ENCODE results near the gene SERPINB13. TPM values are rescaled to one million over a fixed set of nuclear protein-coding genes. Genes with fewer than 3 reads are reported as not detected.
"Not testable (repeated sequence)": the region's sequence is repeated elsewhere in the genome, so short reads cannot be mapped to it uniquely, and the experiment has no call there.

The SERPINB13 gene
- total RNA-seq, 2 experiments from 2014 or later, result not detected

- POLR2A ChIA-PET; H3K9me3 Mint-ChIP-seq; H3K27me3 Mint-ChIP-seq; H3K4me1 Mint-ChIP-seq; H3K36me3 Mint-ChIP-seq (ENCODE audit: low read depth); H3K27ac Mint-ChIP-seq; DNase-seq; H3K4me3 Mint-ChIP-seq; CTCF ChIA-PET: not testable (repeated sequence)
Measured at GRCh38 chr18:63641157-63641680, 54.1 kb downstream of the SERPINB13 start.

GRCh38 chr18:63642668-63643356, 55.7 kb downstream of the SERPINB13 start:
- DNase-seq; H3K4me3 Mint-ChIP-seq; CTCF ChIA-PET; H3K9me3 Mint-ChIP-seq; H3K36me3 Mint-ChIP-seq (ENCODE audit: low read depth); H3K27ac Mint-ChIP-seq; H3K4me1 Mint-ChIP-seq; H3K27me3 Mint-ChIP-seq; POLR2A ChIA-PET: not testable (repeated sequence)

GRCh38 chr18:63644142-63644541, 57.0 kb downstream of the SERPINB13 start, which contains the start of gene SERPINB4:
Gene SERPINB4, minus strand, starts transcription at chr18:63644256. Its CDS starts 679 bp downstream, at chr18:63643577.
- H3K4me1 Mint-ChIP-seq, H3K27me3 Mint-ChIP-seq: not testable (repeated sequence)

GRCh38 chr18:63644694-63645093, 57.6 kb downstream of the SERPINB13 start:
- H3K4me3 Mint-ChIP-seq; POLR2A ChIA-PET; H3K36me3 Mint-ChIP-seq (ENCODE audit: low read depth); CTCF ChIA-PET; H3K9me3 Mint-ChIP-seq; DNase-seq; H3K4me1 Mint-ChIP-seq; H3K27me3 Mint-ChIP-seq; H3K27ac Mint-ChIP-seq: not testable (repeated sequence)

More at GRCh38 chr18:63644142-63644541, 57.0 kb downstream of the SERPINB13 start, which contains the start of gene SERPINB4:
- H3K36me3 Mint-ChIP-seq (ENCODE audit: low read depth); CTCF ChIA-PET; POLR2A ChIA-PET; DNase-seq; H3K27ac Mint-ChIP-seq; H3K4me3 Mint-ChIP-seq; H3K9me3 Mint-ChIP-seq: not testable (repeated sequence)

- Mint-ChIP-seq H3K9me3 (no peaks in the 10 kb centered on the region), H3K36me3 (ENCODE audit: low read depth) (no peaks in the 10 kb centered on the region), H3K4me1 (no peaks in the 10 kb centered on the region), H3K27ac (no peak overlapping the region), H3K27me3 (peaks cover 3% of the 10 kb centered on the region), H3K4me3 (no peak overlapping the region)
- CTCF ChIA-PET, result no interaction called here
- POLR2A ChIA-PET, result no interaction called here
- DNase-seq, result no peak
Measured at GRCh38 chr18:63646936-63647335, 59.8 kb downstream of the SERPINB13 start.

- no peak overlapping the region for H3K4me3 Mint-ChIP-seq
- POLR2A ChIA-PET, result no interaction called here
- H3K36me3 Mint-ChIP-seq (ENCODE audit: low read depth), result no peaks in the 10 kb centered on the region
- H3K27ac Mint-ChIP-seq, result no peak overlapping the region
- no peaks in the 10 kb centered on the region for H3K4me1 Mint-ChIP-seq
- CTCF ChIA-PET, result no interaction called here
- DNase-seq, result no peak
- H3K27me3 Mint-ChIP-seq, result peaks cover 3% of the 10 kb centered on the region
- H3K9me3 Mint-ChIP-seq, result no peaks in the 10 kb centered on the region
Measured at GRCh38 chr18:63648241-63648640, 61.1 kb downstream of the SERPINB13 start.

Other genes with a start within 250 kb of the SERPINB13 start
- gene KDSR, start 220.1 kb upstream of the SERPINB13 start, total RNA-seq, result 10 to 100 TPM; 56.1 to 56.6 TPM
- 10 to 100 TPM; 69.9 to 84.7 TPM for gene VPS4B, start 164.9 kb upstream of the SERPINB13 start, total RNA-seq
- not detected for gene SERPINB5, start 110.4 kb upstream of the SERPINB13 start, total RNA-seq
- gene SERPINB12, start 45.0 kb upstream of the SERPINB13 start, total RNA-seq, result not detected
- gene SERPINB4, start 56.9 kb downstream of the SERPINB13 start, total RNA-seq, result not detected
- not detected for gene SERPINB3, start 74.5 kb downstream of the SERPINB13 start, total RNA-seq
- not detected for gene SERPINB11, start 115.6 kb downstream of the SERPINB13 start, total RNA-seq
- not detected for gene SERPINB7, start 188.1 kb downstream of the SERPINB13 start, total RNA-seq

Measured in activated CD4-positive, alpha-beta T cell treated with anti-CD3 and anti-CD28 coated beads, Interleukin-2, amount 10 ng/mL, durations not matched to agents 7 days and 5 days (primary cell).